Epithelial cell of esophagus (primary cell): ENCODE results near the gene SCO2.

ENCODE experiments used
- DNase-seq: peaks from one replicate; pipeline ENCODE4 v3.0.0; 2010; ENCODE audit warnings: low read depth
- H3K4me3 ChIP-seq: 2 replicates; pipeline ENCODE4 v1.5.1; 2011; ENCODE audit warnings: mild to moderate bottlenecking, low read length, control low read depth
- CTCF ChIP-seq: IDR thresholded peaks from 2 replicates; pipeline ENCODE4 v1.5.1; 2011; ENCODE audit warnings: low read depth, mild to moderate bottlenecking, low read length, control low read depth, inconsistent platforms; ENCODE audit not compliant: insufficient read depth; ENCODE audit errors: missing control alignments

Gene SCO2

GRCh38 chr22:50550395-50550794 lies 25.0 kb upstream of the SCO2 start:
- TF ChIP-seq CTCF, result no peak
- no peak overlapping the region for H3K4me3 ChIP-seq
- DNase-seq, result no peak

GRCh38 chr22:50548921-50549790 lies 23.8 kb upstream of the SCO2 start:
- H3K4me3 ChIP-seq, result no peak overlapping the region
- TF ChIP-seq CTCF, result no peak
- DNase-seq, result no peak

GRCh38 chr22:50548040-50548920 lies 22.9 kb upstream of the SCO2 start:
- no peak for TF ChIP-seq CTCF
- DNase-seq, result no peak
- H3K4me3 ChIP-seq, result no peak overlapping the region

- no peak overlapping the region for H3K4me3 ChIP-seq
- no peak for DNase-seq
- no peak for TF ChIP-seq CTCF
Observed at GRCh38 chr22:50547263-50547985, 22.0 kb upstream of the SCO2 start.

GRCh38 chr22:50546326-50547262 lies 21.2 kb upstream of the SCO2 start:
- TF ChIP-seq CTCF, result no peak
- DNase-seq, result no peak
- H3K4me3 ChIP-seq, result no peak overlapping the region
